OCI-LY7 (cell line): ENCODE measurements around the gene TRIM25.

Experiments used
- EZH2phosphoT487 ChIP-seq: fragments of 200-600 bp; sonication (generic); IDR thresholded peaks from 2 replicates; pipeline ENCODE4 v1.6.1; 2018; ENCODE audit warnings: low read depth, borderline replicate concordance, mild to moderate bottlenecking, mixed run types, antibody characterized with exemption, low read length, moderate library complexity, mixed read lengths
- TF ChIP-seq, protein P1 (sequence below): fragments of 200-600 bp; sonication (generic); conservative IDR thresholded peaks from 2 replicates; pipeline ENCODE4 v1.5.1; 2014; ENCODE audit warnings: mild to moderate bottlenecking, antibody characterized with exemption, low read length, moderate library complexity, mixed read lengths

DNA sequence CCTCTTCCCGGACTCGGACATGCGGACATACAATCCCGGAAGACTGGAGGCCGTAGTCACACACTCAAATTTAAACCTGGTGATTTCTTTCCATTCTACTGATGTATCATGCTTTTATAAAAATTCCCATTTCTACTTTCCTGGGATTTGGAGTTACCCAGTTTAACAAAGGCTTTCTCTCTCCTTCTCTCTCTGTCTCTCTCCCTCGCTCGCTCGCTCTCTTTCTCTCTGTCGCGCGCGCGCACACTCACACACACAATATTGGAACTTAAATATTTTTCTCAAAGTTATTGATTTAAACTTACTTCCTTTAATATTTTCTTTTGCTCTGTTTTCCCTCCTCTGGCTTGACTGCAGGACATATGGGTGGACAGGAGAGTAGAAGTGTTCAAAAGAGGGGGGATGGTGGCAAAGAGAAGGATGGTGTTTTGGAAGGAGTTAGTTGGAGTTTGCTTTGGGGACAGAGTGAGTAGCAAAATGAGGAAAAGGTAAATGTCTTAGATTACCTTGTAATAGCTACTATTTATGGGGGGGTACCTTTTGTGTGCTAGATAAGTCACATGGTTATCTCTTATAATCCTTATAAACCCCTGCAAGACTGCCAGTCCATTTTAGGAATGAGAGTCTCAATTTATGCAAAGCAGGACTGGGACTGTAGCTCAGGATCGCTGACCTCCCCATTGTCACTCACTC lies 878 bp upstream of the TRIM25 start:
- TF ChIP-seq, protein P1, sequence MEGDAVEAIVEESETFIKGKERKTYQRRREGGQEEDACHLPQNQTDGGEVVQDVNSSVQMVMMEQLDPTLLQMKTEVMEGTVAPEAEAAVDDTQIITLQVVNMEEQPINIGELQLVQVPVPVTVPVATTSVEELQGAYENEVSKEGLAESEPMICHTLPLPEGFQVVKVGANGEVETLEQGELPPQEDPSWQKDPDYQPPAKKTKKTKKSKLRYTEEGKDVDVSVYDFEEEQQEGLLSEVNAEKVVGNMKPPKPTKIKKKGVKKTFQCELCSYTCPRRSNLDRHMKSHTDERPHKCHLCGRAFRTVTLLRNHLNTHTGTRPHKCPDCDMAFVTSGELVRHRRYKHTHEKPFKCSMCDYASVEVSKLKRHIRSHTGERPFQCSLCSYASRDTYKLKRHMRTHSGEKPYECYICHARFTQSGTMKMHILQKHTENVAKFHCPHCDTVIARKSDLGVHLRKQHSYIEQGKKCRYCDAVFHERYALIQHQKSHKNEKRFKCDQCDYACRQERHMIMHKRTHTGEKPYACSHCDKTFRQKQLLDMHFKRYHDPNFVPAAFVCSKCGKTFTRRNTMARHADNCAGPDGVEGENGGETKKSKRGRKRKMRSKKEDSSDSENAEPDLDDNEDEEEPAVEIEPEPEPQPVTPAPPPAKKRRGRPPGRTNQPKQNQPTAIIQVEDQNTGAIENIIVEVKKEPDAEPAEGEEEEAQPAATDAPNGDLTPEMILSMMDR: no peak
- TF ChIP-seq EZH2phosphoT487: no peak
